IMR-90 (cell line): ENCODE data around the gene PNCK. TPM values are rescaled to one million over a fixed set of nuclear protein-coding genes. Genes with fewer than 3 reads are reported as not detected.

ENCODE experiments used
- ATAC-seq: fragments of 200-7000 bp; cut with Tn5 transposase; 2 replicates; pipeline ENCODE4 v1.9.1; 2020; ENCODE audit warnings: low read depth, mild to moderate bottlenecking, moderate library complexity
- BruUV-seq: library from RNA; stranded (reverse); fragments of 400-500 nt; replicated peaks from 2 replicates; lab custom pipeline; 2021; lab: Mats Ljungman, UMichigan
- CTCF ChIA-PET: fragments of 300-600 bp; formaldehyde crosslinking; extraction: SDS; loops from one replicate; lab custom pipeline; 2021; ENCODE audit warnings: antibody characterized with exemption; lab: Yijun Ruan, JAX
- POLR2A ChIA-PET: fragments of 300-600 bp; sonication (Branson Sonifier 250); formaldehyde crosslinking; loops from one replicate; lab custom pipeline; 2022; ENCODE audit warnings: antibody characterized with exemption; ENCODE audit not compliant: unreplicated experiment; lab: Charles Lee
- DNase-seq: peaks from one replicate; pipeline ENCODE4 v3.0.0; 2013
- H2AFZ ChIP-seq: replicated peaks from 2 replicates; pipeline ENCODE3; 2013; ENCODE audit warnings: low read length, mild to moderate bottlenecking; ENCODE audit not compliant: poor library complexity
- H2AK5ac ChIP-seq: 2 replicates; pipeline ENCODE4 v1.6.1; 2013; ENCODE audit warnings: low read depth, low read length, inconsistent platforms
- H2AK9ac ChIP-seq: replicated peaks from 2 replicates; pipeline ENCODE3; 2013; ENCODE audit warnings: mild to moderate bottlenecking, low read depth, low read length, moderate library complexity; ENCODE audit not compliant: poor library complexity
- H2BK120ac ChIP-seq: 2 replicates; pipeline ENCODE4 v1.6.1; 2013; ENCODE audit warnings: low read depth, low read length, inconsistent platforms
- H2BK15ac ChIP-seq: 3 replicates; pipeline ENCODE4 v1.6.1; 2013; ENCODE audit warnings: low read depth, low read length, inconsistent platforms
- H2BK20ac ChIP-seq: 2 replicates; pipeline ENCODE4 v1.6.1; 2013; ENCODE audit warnings: low read depth, mild to moderate bottlenecking, inconsistent platforms, low read length, moderate library complexity
- H2BK5ac ChIP-seq: 2 replicates; pipeline ENCODE4 v1.6.1; 2013; ENCODE audit warnings: mild to moderate bottlenecking, low read depth, low read length, inconsistent platforms; ENCODE audit not compliant: poor library complexity, severe bottlenecking
- H3K14ac ChIP-seq: replicated peaks from 2 replicates; pipeline ENCODE4 v1.6.1; 2013; ENCODE audit warnings: low read depth, low read length, inconsistent platforms
- H3K18ac ChIP-seq: 2 replicates; pipeline ENCODE4 v1.6.1; 2013; ENCODE audit warnings: low read depth, low read length, control low read depth
- H3K23ac ChIP-seq: 2 replicates; pipeline ENCODE4 v1.6.1; 2013; ENCODE audit warnings: low read depth, low read length, inconsistent platforms
- H3K27ac ChIP-seq: 2 replicates; pipeline ENCODE4 v1.5.1; 2013; ENCODE audit warnings: mild to moderate bottlenecking, control low read depth, low read length; ENCODE audit not compliant: insufficient read depth
- H3K27me3 ChIP-seq: 2 replicates; pipeline ENCODE4 v1.6.1; 2013; ENCODE audit warnings: low read length; ENCODE audit not compliant: control insufficient read depth, insufficient read depth
- H3K36me3 ChIP-seq: 2 replicates; pipeline ENCODE4 v1.6.1; 2013; ENCODE audit warnings: low read length, mixed read lengths; ENCODE audit not compliant: control insufficient read depth, insufficient read depth
- H3K4ac ChIP-seq: 2 replicates; pipeline ENCODE4 v1.6.1; 2013; ENCODE audit warnings: low read depth, low read length, inconsistent platforms
- H3K4me1 ChIP-seq: 2 replicates; pipeline ENCODE4 v1.6.1; 2013; ENCODE audit warnings: low read length, mixed read lengths; ENCODE audit not compliant: control insufficient read depth, insufficient read depth
- H3K4me2 ChIP-seq: 2 replicates; pipeline ENCODE4 v1.6.1; 2013; ENCODE audit warnings: low read depth, mild to moderate bottlenecking, control low read depth, low read length, moderate library complexity
- H3K4me3 ChIP-seq: 2 replicates; pipeline ENCODE4 v1.5.1; 2013; ENCODE audit warnings: low read depth, mild to moderate bottlenecking, control low read depth, low read length, moderate library complexity; ENCODE audit not compliant: insufficient read depth
- H3K56ac ChIP-seq: 2 replicates; pipeline ENCODE4 v1.6.1; 2013; ENCODE audit warnings: low read length, inconsistent platforms; ENCODE audit not compliant: insufficient read depth; ENCODE audit errors: extremely low read depth
- H3K79me1 ChIP-seq, 2 experiments: 2 replicates each; pipeline ENCODE4 v1.6.1; 2013; ENCODE audit warnings: low read length in 2 of 2, inconsistent platforms in 1 of 2, low read depth in 1 of 2
- H3K9ac ChIP-seq: 2 replicates; pipeline ENCODE4 v1.6.1; 2013; ENCODE audit warnings: low read depth, low read length, control low read depth
- H3K9me1 ChIP-seq: 2 replicates; pipeline ENCODE4 v1.6.1; 2013; ENCODE audit warnings: low read length, inconsistent platforms; ENCODE audit not compliant: insufficient read depth
- H3K9me3 ChIP-seq: 2 replicates; pipeline ENCODE4 v1.6.1; 2013; ENCODE audit warnings: low read length; ENCODE audit not compliant: control insufficient read depth, insufficient read depth
- H4K20me1 ChIP-seq: 2 replicates; pipeline ENCODE4 v1.6.1; 2013; ENCODE audit warnings: low read length, inconsistent platforms; ENCODE audit not compliant: insufficient read depth
- H4K5ac ChIP-seq: 2 replicates; pipeline ENCODE4 v1.6.1; 2013; ENCODE audit warnings: mild to moderate bottlenecking, low read depth, low read length, control low read depth
- H4K8ac ChIP-seq, 2 experiments: 2 replicates each; pipeline ENCODE4 v1.6.1; 2013; ENCODE audit warnings: low read depth in 2 of 2, low read length in 2 of 2, control low read depth in 1 of 2, inconsistent platforms in 1 of 2
- H4K91ac ChIP-seq: 2 replicates; pipeline ENCODE4 v1.6.1; 2013; ENCODE audit warnings: low read depth, low read length, inconsistent platforms; ENCODE audit not compliant: insufficient read depth
- CEBPB ChIP-seq: IDR thresholded peaks from 2 replicates; pipeline ENCODE4 v1.6.1; 2012; ENCODE audit warnings: low read depth, low read length, improper control_type of control experiment
- CHD1 ChIP-seq: IDR thresholded peaks from 2 replicates; pipeline ENCODE4 v1.6.1; 2012; ENCODE audit warnings: low read depth, low read length, improper control_type of control experiment
- ELK1 ChIP-seq: fragments of 150-350 bp; IDR thresholded peaks from 2 replicates; pipeline ENCODE4 v1.6.1; 2016; ENCODE audit warnings: low read depth, mild to moderate bottlenecking, low read length, moderate library complexity, borderline replicate concordance
- MAFK ChIP-seq: IDR thresholded peaks from 2 replicates; pipeline ENCODE4 v1.6.1; 2012; ENCODE audit warnings: low read depth, low read length, improper control_type of control experiment
- MAZ ChIP-seq: IDR thresholded peaks from 2 replicates; pipeline ENCODE4 v1.6.1; 2012; ENCODE audit warnings: low read depth, mild to moderate bottlenecking, low read length, improper control_type of control experiment, moderate library complexity, borderline replicate concordance
- MXI1 ChIP-seq: IDR thresholded peaks from 2 replicates; pipeline ENCODE4 v1.6.1; 2012; ENCODE audit warnings: low read depth, mild to moderate bottlenecking, low read length, moderate library complexity, borderline replicate concordance
- NFE2L2 ChIP-seq: fragments of 150-350 bp; IDR thresholded peaks from 2 replicates; pipeline ENCODE4 v1.6.1; 2016; ENCODE audit warnings: low read depth, mild to moderate bottlenecking, low read length
- POLR2A ChIP-seq: IDR thresholded peaks from 2 replicates; pipeline ENCODE4 v1.6.1; 2012; ENCODE audit warnings: mild to moderate bottlenecking, low read depth, low read length
- RAD21 ChIP-seq: IDR thresholded peaks from 2 replicates; pipeline ENCODE4 v1.6.1; 2012; ENCODE audit warnings: low read length, improper control_type of control experiment
- RFX5 ChIP-seq: IDR thresholded peaks from 2 replicates; pipeline ENCODE4 v1.8.0; 2012; ENCODE audit warnings: low read depth, mild to moderate bottlenecking, low read length, moderate library complexity
- SMC3 ChIP-seq: fragments of 150-350 bp; IDR thresholded peaks from 2 replicates; pipeline ENCODE4 v1.6.1; 2016; ENCODE audit warnings: low read depth, mild to moderate bottlenecking, antibody characterized with exemption, low read length, moderate library complexity
- USF2 ChIP-seq: fragments of 150-350 bp; IDR thresholded peaks from 2 replicates; pipeline ENCODE4 v1.6.1; 2017; ENCODE audit warnings: mild to moderate bottlenecking, antibody characterized with exemption, low read length, low read depth
- WGBS, 2 experiments: methylation state at CpG; one replicate each; pipeline versions ENCODE4 v1.1.5 to v1.1.7; 2013; ENCODE audit warnings: missing lambda C conversion rate in 2 of 2; ENCODE audit not compliant: insufficient read length in 1 of 2; ENCODE audit errors: extremely low coverage in 2 of 2; 5-methylcytosine and 5-hydroxymethylcytosine counted together
- dilution Hi-C: fragments of 300-500 bp; cut with HindIII; formaldehyde crosslinking; loops from one replicate; pipeline ENCODE4 v1.14.3; 2018; ENCODE audit warnings: low sequenced_read_pairs; ENCODE audit not compliant: unreplicated experiment
- in situ Hi-C: fragments of 300-500 bp; cut with MboI; formaldehyde crosslinking; loops from 3 replicates; pipeline ENCODE4 v1.14.3; 2019; ENCODE audit warnings: low sequenced_read_pairs, inconsistent platforms, mixed read lengths
- intact Hi-C: fragments of 100-400 bp; cut with micrococcal nuclease; formaldehyde crosslinking; loops from 2 replicates; pipeline ENCODE4 v1.10.0; 2022
- polyA plus RNA-seq, 3 experiments: library from polyadenylated mRNA; depleted of rRNA; stranded (reverse); fragments of >200 nt; gene quantifications; 2 replicates each; pipeline ENCODE4 v1.2.3, GENCODE V29; 2012; ENCODE audit warnings: low replicate concordance in 1 of 3
- total RNA-seq: library from RNA; depleted of rRNA; stranded (reverse); fragments of >200 nt; gene quantifications from 2 replicates; pipeline ENCODE4 v1.2.3, GENCODE V29; 2012

Gene PNCK
- total and polyA plus RNA-seq, 2 of the 4 experiments (the other 2 are of a cell fraction): 0.18 to 0.22 TPM

- Histone ChIP-seq H3K36me3 (no peaks in the 10 kb centered on the region), H3K4me1 (no peaks in the 10 kb centered on the region), H2AFZ (no peak overlapping the region), H3K4me2 (no peak overlapping the region), H2BK5ac (no peak overlapping the region), H2BK15ac (no peak overlapping the region), H2BK20ac (no peak overlapping the region), H3K4me3 (no peak overlapping the region), H4K8ac (no peak overlapping the region), H2BK120ac (no peak overlapping the region), H3K18ac (no peak overlapping the region), H3K9me3 (no peaks in the 10 kb centered on the region; the same call in 1 of the 2 replicates), H3K23ac (no peak overlapping the region), H3K9me1 (no peaks in the 10 kb centered on the region), H3K27ac (no peak overlapping the region), H3K14ac (no peak overlapping the region), H3K4ac (no peak overlapping the region), H2AK5ac (no peak overlapping the region), H3K56ac (no peak overlapping the region), H3K9ac (no peak overlapping the region), H2AK9ac (no peak overlapping the region), H4K20me1 (no peaks in the 10 kb centered on the region), H3K79me1 (no peaks in the 10 kb centered on the region), H4K5ac (no peak overlapping the region), H4K91ac (no peak overlapping the region), H3K27me3 (peaks cover 18% of the 10 kb centered on the region)
- DNase-seq (peak; percentile 3), ATAC-seq (0 out of 2 replicates have a peak, but pooled peaks have one; percentile 40)
- no TSS peak for BruUV-seq
- ChIA-PET CTCF (interaction anchor here (1.2 kb wide), 1 partner anchor 13 kb away, joined by 4 read pairs; no protein-coding TSS in a partner anchor), POLR2A (no interaction called here)
- WGBS, 2 experiments: 20% methylated on average over 3 of the region's 17 CpGs; no CpG with 5 or more reads in 1 of the 2 experiments
- no peak for TF ChIP-seq MAZ
- TF ChIP-seq CHD1: no peak
- TF ChIP-seq USF2: no peak
- no peak for TF ChIP-seq RFX5
- TF ChIP-seq RAD21: no peak
- TF ChIP-seq SMC3: no peak
- TF ChIP-seq MXI1: no peak
- TF ChIP-seq MAFK: no peak
- no peak for TF ChIP-seq ELK1
- TF ChIP-seq NFE2L2: no peak
- no peak for TF ChIP-seq CEBPB
- TF ChIP-seq POLR2A: no peak
- intact Hi-C loops (no loop called here), in situ Hi-C loops (no loop called here), dilution Hi-C loops (no loop called here)
Measured at GRCh38 chrX:153622661-153623309, 50.8 kb downstream of the PNCK start.
